ENCODE data around the gene LKAAEAR1. TPM values are rescaled to one million over a fixed set of nuclear protein-coding genes. Genes with fewer than 3 reads are reported as not detected.

The LKAAEAR1 gene
- total RNA-seq, 2 donors from 2014 or later: not detected

- Histone ChIP-seq H3K27ac (no peak overlapping the region), H3K9me3 (no peaks in the 10 kb centered on the region), H3K36me3 (peaks cover 8% of the 10 kb centered on the region), H3K4me1 (peaks cover 11% of the 10 kb centered on the region), H3K4me3 (no peak overlapping the region), H3K27me3 (peaks cover 19% of the 10 kb centered on the region), H3K9ac (ENCODE audit: low read depth in 2 of 2, low read length in 2 of 2) (no peak overlapping the region)
- DNase-seq: no peak
- TF ChIP-seq CTCF (IDR thresholded peaks at IDR 0.05): no peak
- intact Hi-C loops (cut with DNase I): no loop called here
These were observed 48.9 kb downstream of the LKAAEAR1 start for GRCh38 chr20:64035066-64035932.

GRCh38 chr20:64033981-64034493 lies 50.2 kb downstream of the LKAAEAR1 start:
- Histone ChIP-seq H3K27ac (no peak overlapping the region), H3K4me1 (peaks cover 16% of the 10 kb centered on the region), H3K36me3 (peaks cover 16% of the 10 kb centered on the region), H3K9me3 (no peaks in the 10 kb centered on the region), H3K9ac (ENCODE audit: low read depth in 2 of 2, low read length in 2 of 2) (no peak overlapping the region), H3K4me3 (no peak overlapping the region), H3K27me3 (peaks cover 18% of the 10 kb centered on the region)
- no peak for TF ChIP-seq CTCF (IDR thresholded peaks at IDR 0.05)
- no peak for DNase-seq
- intact Hi-C loops (cut with DNase I): no loop called here

Small RNA genes lying within 50 kb of the gene (microRNA-seq; reads per million reads assigned to microRNA genes)
- gene MIR6813: 2.2 reads per million

Other genes starting within 250 kb of the LKAAEAR1 start
- gene ABHD16B, start 222.9 kb downstream of the LKAAEAR1 start, total RNA-seq: not detected
- gene TPD52L2, start 219.1 kb downstream of the LKAAEAR1 start, total RNA-seq: 10 to 100 TPM; 54.0 to 66.1 TPM
- gene DNAJC5, start 189.3 kb downstream of the LKAAEAR1 start, total RNA-seq: 10 to 100 TPM; 58.9 to 63.9 TPM
- gene UCKL1, start 128.0 kb downstream of the LKAAEAR1 start, total RNA-seq: 10 to 100 TPM; 33.6 to 49.5 TPM
- gene ZNF512B, start 114.5 kb downstream of the LKAAEAR1 start, total RNA-seq: 1 to 10 TPM; 1.9 TPM
- 1 to 10 TPM; 6.1 to 6.4 TPM for gene SAMD10, start 104.8 kb downstream of the LKAAEAR1 start, total RNA-seq
- gene PRPF6, start 103.3 kb downstream of the LKAAEAR1 start, total RNA-seq: 10 to 100 TPM; 53.0 to 68.6 TPM
- 1 to 10 TPM in 1 of 2 donors, under 1 TPM in 1; 0.29 to 3.3 TPM for gene C20orf204, start 48.2 kb downstream of the LKAAEAR1 start, total RNA-seq
- 10 to 100 TPM in 1 of 2 donors, 1 to 10 TPM in 1; 8.4 to 26.8 TPM for gene SOX18, start 34.8 kb downstream of the LKAAEAR1 start, total RNA-seq
- 10 to 100 TPM in 1 of 2 donors, 1 to 10 TPM in 1; 7.3 to 11.8 TPM for gene TCEA2, start 21.2 kb downstream of the LKAAEAR1 start, total RNA-seq
- 1 to 10 TPM; 3.4 to 4.5 TPM for gene RGS19, start 4.9 kb downstream of the LKAAEAR1 start, total RNA-seq
- under 1 TPM; 0.24 to 0.25 TPM for gene OPRL1, start 4.3 kb downstream of the LKAAEAR1 start, total RNA-seq
- gene NPBWR2, start 23.2 kb upstream of the LKAAEAR1 start, total RNA-seq: not detected
- gene MYT1, start 80.1 kb upstream of the LKAAEAR1 start, total RNA-seq: under 1 TPM; 0.19 to 0.22 TPM
- 10 to 100 TPM; 23.3 to 35.7 TPM for gene PCMTD2, start 171.3 kb upstream of the LKAAEAR1 start, total RNA-seq

Data from colonic mucosa (tissue), 4 donors.